ENCODE data around the gene WWOX. TPM values are rescaled to one million over a fixed set of nuclear protein-coding genes. Genes with fewer than 3 reads are reported as not detected.

WWOX gene
- total RNA-seq, 1 experiment from 2014 or later = 28.3 TPM

DNA sequence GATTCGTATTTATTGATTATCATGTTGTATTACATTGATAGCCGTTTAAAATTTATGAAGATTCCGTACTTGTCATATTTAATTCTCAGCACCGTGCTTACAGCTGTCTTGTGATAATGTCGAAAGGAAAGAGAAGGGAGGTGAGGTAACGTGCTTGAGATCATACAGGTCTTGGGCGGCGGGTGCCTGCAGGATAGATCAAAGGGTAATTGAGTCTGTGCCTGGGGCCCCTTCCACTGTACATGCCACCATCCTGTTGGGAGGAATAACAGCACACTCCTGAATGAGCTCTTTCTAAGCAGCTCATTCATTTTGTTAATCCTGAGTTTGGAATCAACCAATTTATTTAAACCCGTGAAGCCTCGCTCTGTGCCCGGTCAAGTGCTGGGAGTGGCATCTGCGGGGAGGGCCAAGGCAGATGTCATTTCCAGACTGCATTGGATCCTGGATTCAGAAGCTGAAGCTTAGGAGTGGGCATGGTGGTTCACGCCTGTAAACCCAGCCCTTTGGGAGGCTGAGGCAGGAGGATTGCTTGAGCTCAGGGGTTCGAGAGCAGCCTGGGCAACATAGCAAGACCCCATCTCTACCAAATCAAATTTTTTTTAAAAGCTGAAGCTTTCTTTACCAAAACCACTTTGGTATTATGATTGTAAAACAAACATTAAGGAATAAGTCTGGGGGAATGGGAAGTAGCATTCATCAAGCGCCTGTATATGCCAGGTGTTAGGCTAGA lies 25.8 kb downstream of the WWOX start:
- TF ChIP-seq EZH2 (IDR thresholded peaks at IDR 0.05; ENCODE audit: low read length, unreplicated experiment) (no peak), EZH2phosphoT487 (IDR thresholded peaks at IDR 0.05; ENCODE audit: borderline replicate concordance, low read length) (no peak)
- TF ChIP-seq, protein P1, sequence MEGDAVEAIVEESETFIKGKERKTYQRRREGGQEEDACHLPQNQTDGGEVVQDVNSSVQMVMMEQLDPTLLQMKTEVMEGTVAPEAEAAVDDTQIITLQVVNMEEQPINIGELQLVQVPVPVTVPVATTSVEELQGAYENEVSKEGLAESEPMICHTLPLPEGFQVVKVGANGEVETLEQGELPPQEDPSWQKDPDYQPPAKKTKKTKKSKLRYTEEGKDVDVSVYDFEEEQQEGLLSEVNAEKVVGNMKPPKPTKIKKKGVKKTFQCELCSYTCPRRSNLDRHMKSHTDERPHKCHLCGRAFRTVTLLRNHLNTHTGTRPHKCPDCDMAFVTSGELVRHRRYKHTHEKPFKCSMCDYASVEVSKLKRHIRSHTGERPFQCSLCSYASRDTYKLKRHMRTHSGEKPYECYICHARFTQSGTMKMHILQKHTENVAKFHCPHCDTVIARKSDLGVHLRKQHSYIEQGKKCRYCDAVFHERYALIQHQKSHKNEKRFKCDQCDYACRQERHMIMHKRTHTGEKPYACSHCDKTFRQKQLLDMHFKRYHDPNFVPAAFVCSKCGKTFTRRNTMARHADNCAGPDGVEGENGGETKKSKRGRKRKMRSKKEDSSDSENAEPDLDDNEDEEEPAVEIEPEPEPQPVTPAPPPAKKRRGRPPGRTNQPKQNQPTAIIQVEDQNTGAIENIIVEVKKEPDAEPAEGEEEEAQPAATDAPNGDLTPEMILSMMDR (conservative IDR thresholded peaks at IDR 0.05; ENCODE audit: low read depth, low read length) = no peak
- BruUV-seq (replicated peaks) = no TSS peak
- Histone ChIP-seq H4K20me1 (ENCODE audit: low read length) (no peaks in the 10 kb centered on the region), H3K9ac (ENCODE audit: low read length) (no peak overlapping the region), H3K4me3 (ENCODE audit: low read length) (no peak overlapping the region), H3K9me2 (replicated peaks; ENCODE audit: low read length) (no peaks in the 10 kb centered on the region), H2AFZ (ENCODE audit: low read length) (no peak overlapping the region), H3K9me3 (ENCODE audit: low read length) (no peaks in the 10 kb centered on the region), H3K4me2 (ENCODE audit: low read length) (no peak overlapping the region), H3K4me1 (ENCODE audit: insufficient read depth, low read length) (peaks cover 3% of the 10 kb centered on the region; the same call in 1 of the 2 replicates), H3K27ac (ENCODE audit: low read length) (no peak overlapping the region), H3F3A (ENCODE audit: low read length, unreplicated experiment) (no peaks in the 10 kb centered on the region), H3K79me2 (ENCODE audit: low read length) (no peaks in the 10 kb centered on the region), H3K27me3 (ENCODE audit: low read length) (no peaks in the 10 kb centered on the region), H3K36me3 (ENCODE audit: low read depth, low read length) (no peaks in the 10 kb centered on the region)
- POLR2A ChIA-PET (ENCODE audit: unreplicated experiment) = no interaction called here
- DNase-seq (no peak), ATAC-seq (no peak)
- intact Hi-C loops (cut with micrococcal nuclease) = loop anchor here (10.0 kb wide), 1 partner anchor 1480 kb away; the partner anchor contains the start of gene MAF
- CTCF ChIA-PET = no interaction called here

DNA sequence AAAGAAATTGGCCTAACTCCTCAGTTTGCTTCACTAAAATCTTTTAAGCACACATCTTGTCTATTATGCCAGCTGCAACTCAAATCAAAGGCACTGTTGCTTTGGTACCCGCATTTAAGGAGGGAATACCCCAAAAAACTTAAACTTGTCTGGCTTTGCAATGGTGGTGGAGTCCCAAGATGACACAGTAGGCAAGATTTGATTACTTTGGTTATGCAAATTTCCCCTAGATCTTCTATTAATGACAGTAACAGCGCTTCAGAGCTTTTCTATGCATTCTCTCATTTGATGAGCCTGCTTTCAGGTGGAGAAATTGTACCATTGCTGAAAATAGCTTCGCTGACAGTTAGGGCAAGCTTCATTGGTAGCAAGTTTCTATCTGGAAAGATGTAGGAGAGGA lies 27.2 kb downstream of the WWOX start:
- intact Hi-C loops (cut with micrococcal nuclease) = loop anchor here (10.0 kb wide), 1 partner anchor 1478 kb away; the partner anchor contains the start of gene MAF
- Histone ChIP-seq H3K4me1 (ENCODE audit: insufficient read depth, low read length) (peaks cover 3% of the 10 kb centered on the region; the same call in 1 of the 2 replicates), H3K27ac (ENCODE audit: low read length) (no peak overlapping the region), H3K79me2 (ENCODE audit: low read length) (no peaks in the 10 kb centered on the region), H3K9ac (ENCODE audit: low read length) (no peak overlapping the region), H4K20me1 (ENCODE audit: low read length) (no peaks in the 10 kb centered on the region), H3K9me2 (replicated peaks; ENCODE audit: low read length) (no peaks in the 10 kb centered on the region), H3K9me3 (ENCODE audit: low read length) (no peaks in the 10 kb centered on the region), H3K4me2 (ENCODE audit: low read length) (no peak overlapping the region), H2AFZ (ENCODE audit: low read length) (no peak overlapping the region), H3K4me3 (ENCODE audit: low read length) (no peak overlapping the region), H3F3A (ENCODE audit: low read length, unreplicated experiment) (no peaks in the 10 kb centered on the region), H3K27me3 (ENCODE audit: low read length) (no peaks in the 10 kb centered on the region), H3K36me3 (ENCODE audit: low read depth, low read length) (no peaks in the 10 kb centered on the region; the same call in 1 of the 2 replicates)
- DNase-seq (no peak), ATAC-seq (no peak)
- no peak for TF ChIP-seq EZH2 (IDR thresholded peaks at IDR 0.05; ENCODE audit: low read length, unreplicated experiment)
- TF ChIP-seq EZH2phosphoT487 (IDR thresholded peaks at IDR 0.05; ENCODE audit: borderline replicate concordance, low read length) = no peak
- TF ChIP-seq, protein P1 (conservative IDR thresholded peaks at IDR 0.05; ENCODE audit: low read depth, low read length) = no peak
- BruUV-seq (replicated peaks) = no TSS peak
- ChIA-PET CTCF (no interaction called here), POLR2A (ENCODE audit: unreplicated experiment) (no interaction called here)

DNA sequence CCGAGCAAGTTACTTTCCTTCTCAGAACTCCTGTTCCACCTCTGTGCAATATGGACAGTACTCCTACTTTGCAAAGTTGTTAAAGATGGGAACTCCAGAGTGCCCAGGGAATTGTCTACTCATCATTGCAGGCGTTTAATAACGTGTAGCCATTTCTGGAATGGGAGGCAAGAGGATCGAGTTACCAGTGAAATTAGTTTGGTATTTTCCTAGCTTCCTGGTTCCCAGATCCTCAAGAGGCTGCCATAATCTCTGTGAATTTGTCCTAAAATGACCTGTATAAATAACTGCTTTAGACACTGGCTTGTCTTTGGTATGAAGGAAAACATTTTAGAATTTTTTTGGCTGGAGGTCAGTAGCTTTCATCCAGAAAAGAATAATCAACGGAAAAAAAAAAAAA lies 27.7 kb downstream of the WWOX start:
- no peaks in the 10 kb centered on the region for H3K79me2 ChIP-seq (ENCODE audit: low read length)
- no peak for DNase-seq
- TF ChIP-seq EZH2 (IDR thresholded peaks at IDR 0.05; ENCODE audit: low read length, unreplicated experiment) (no peak), EZH2phosphoT487 (IDR thresholded peaks at IDR 0.05; ENCODE audit: borderline replicate concordance, low read length) (no peak)
- TF ChIP-seq, protein P1 (conservative IDR thresholded peaks at IDR 0.05; ENCODE audit: low read depth, low read length) = no peak
- ChIA-PET POLR2A (ENCODE audit: unreplicated experiment) (no interaction called here), CTCF (no interaction called here)
- no peaks in the 10 kb centered on the region for H3K9me3 ChIP-seq (ENCODE audit: low read length)
- intact Hi-C loops (cut with micrococcal nuclease) = loop anchor here (10.0 kb wide), 1 partner anchor 1478 kb away; the partner anchor contains the start of gene MAF
- H3K9me2 ChIP-seq (replicated peaks; ENCODE audit: low read length) = no peaks in the 10 kb centered on the region
- no peak overlapping the region for H3K9ac ChIP-seq (ENCODE audit: low read length)
- H3K4me3 ChIP-seq (ENCODE audit: low read length) = no peak overlapping the region
- ATAC-seq = no peak
- no peaks in the 10 kb centered on the region for H3F3A ChIP-seq (ENCODE audit: low read length, unreplicated experiment)
- no peak overlapping the region for H3K4me2 ChIP-seq (ENCODE audit: low read length)
- no peaks in the 10 kb centered on the region; the same call in 1 of the 2 replicates for H3K36me3 ChIP-seq (ENCODE audit: low read depth, low read length)
- H3K4me1 ChIP-seq (ENCODE audit: insufficient read depth, low read length) = peaks cover 3% of the 10 kb centered on the region; the same call in 1 of the 2 replicates
- BruUV-seq (replicated peaks) = no TSS peak
- H4K20me1 ChIP-seq (ENCODE audit: low read length) = no peaks in the 10 kb centered on the region
- no peak overlapping the region for H3K27ac ChIP-seq (ENCODE audit: low read length)
- no peak overlapping the region for H2AFZ ChIP-seq (ENCODE audit: low read length)
- no peaks in the 10 kb centered on the region for H3K27me3 ChIP-seq (ENCODE audit: low read length)
